Measurements from ENCODE around the gene LRP1B. TPM values are rescaled to one million over a fixed set of nuclear protein-coding genes. Genes with fewer than 3 reads are reported as not detected.

The LRP1B gene
- total RNA-seq, 2 donors from 2014 or later, result 0.52 to 3.0 TPM

DNA sequence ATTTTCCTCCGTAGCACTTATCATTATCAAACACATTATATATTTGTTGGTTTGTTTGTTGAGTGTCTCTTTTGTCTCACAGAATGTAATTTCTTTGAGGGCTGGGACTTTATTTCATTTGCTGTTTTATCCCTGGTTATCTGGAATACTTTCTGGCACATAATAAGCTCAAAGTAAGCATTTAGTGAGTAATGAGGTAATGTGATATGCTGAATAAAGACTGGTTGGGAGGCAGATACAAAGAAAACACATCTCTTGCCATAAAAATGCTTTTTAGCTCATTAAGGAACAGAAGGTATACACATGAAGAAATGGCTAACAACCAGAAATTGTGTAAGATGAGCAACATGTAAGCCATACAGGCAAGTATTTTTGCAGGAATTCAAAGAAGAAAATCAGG, 1411.8 kb downstream of the LRP1B start:
- H3K27me3 ChIP-seq, result no peaks in the 10 kb centered on the region
- ATAC-seq (no peak), DNase-seq (no peak)
- no peaks in the 10 kb centered on the region for H3K36me3 ChIP-seq (replicated peaks in 1 of 2; ENCODE audit: insufficient read depth in 1 of 2, low read depth in 2 of 2)
- no peak overlapping the region for H3K4me3 ChIP-seq
- H3K27ac ChIP-seq, result no peak overlapping the region
- no peaks in the 10 kb centered on the region for H3K4me1 ChIP-seq
- H3K9me3 ChIP-seq, result no peaks in the 10 kb centered on the region
- no peak for TF ChIP-seq CTCF (IDR thresholded peaks at IDR 0.05)
- no peak for TF ChIP-seq POLR2A (IDR thresholded peaks at IDR 0.05)
- intact Hi-C loops (cut with DNase I), result no loop called here
- 29 to 35% methylated on average over 1 of the region's 1 CpG for WGBS, 2 donors

GRCh38 chr2:140717481-140717880, 1413.3 kb downstream of the LRP1B start:
- Histone ChIP-seq H3K27me3 (no peaks in the 10 kb centered on the region), H3K4me1 (no peaks in the 10 kb centered on the region), H3K4me3 (no peak overlapping the region), H3K27ac (no peak overlapping the region), H3K36me3 (replicated peaks in 1 of 2; ENCODE audit: insufficient read depth in 1 of 2, low read depth in 2 of 2) (no peaks in the 10 kb centered on the region), H3K9me3 (no peaks in the 10 kb centered on the region)
- ATAC-seq (no peak), DNase-seq (no peak)
- intact Hi-C loops (cut with DNase I), result no loop called here
- TF ChIP-seq POLR2A (IDR thresholded peaks at IDR 0.05) (no peak), CTCF (IDR thresholded peaks at IDR 0.05) (no peak)
- WGBS, 2 donors, result 66 to 67% methylated on average over 2 of the region's 2 CpGs

DNA sequence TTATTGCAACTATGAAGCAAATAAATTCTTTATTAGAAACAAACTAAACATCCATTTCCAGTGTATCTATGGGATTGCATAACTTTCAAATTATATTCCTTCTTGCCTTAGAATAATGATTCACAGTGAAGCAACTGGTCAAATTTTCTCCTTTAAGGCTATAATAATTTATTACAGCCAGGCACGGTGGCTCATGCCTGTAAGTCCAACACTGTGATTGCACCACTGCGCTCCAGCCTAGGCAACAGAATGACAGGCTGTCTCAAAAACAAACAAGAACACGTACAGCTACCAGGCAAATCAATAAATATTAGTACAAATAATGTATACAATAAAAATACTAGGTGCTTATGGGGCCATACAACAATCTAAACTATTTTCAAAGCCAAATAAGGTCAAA, 1416.2 kb downstream of the LRP1B start:
- Histone ChIP-seq H3K36me3 (replicated peaks in 1 of 2; ENCODE audit: insufficient read depth in 1 of 2, low read depth in 2 of 2) (no peaks in the 10 kb centered on the region), H3K27me3 (no peaks in the 10 kb centered on the region), H3K27ac (no peak overlapping the region), H3K9me3 (no peaks in the 10 kb centered on the region), H3K4me3 (no peak overlapping the region), H3K4me1 (no peaks in the 10 kb centered on the region)
- ATAC-seq (no peak), DNase-seq (no peak)
- TF ChIP-seq CTCF (IDR thresholded peaks at IDR 0.05) (no peak), POLR2A (IDR thresholded peaks at IDR 0.05) (no peak)
- 21 to 25% methylated on average over 3 of the region's 3 CpGs for WGBS, 2 donors
- intact Hi-C loops (cut with DNase I), result no loop called here

- no peak for ATAC-seq
- H3K36me3 ChIP-seq (replicated peaks in 1 of 2; ENCODE audit: insufficient read depth in 1 of 2, low read depth in 2 of 2), result no peaks in the 10 kb centered on the region
- DNase-seq, result no peak
- no peak overlapping the region for H3K27ac ChIP-seq
- intact Hi-C loops (cut with DNase I), result no loop called here
- no peaks in the 10 kb centered on the region for H3K27me3 ChIP-seq
- no peaks in the 10 kb centered on the region for H3K4me1 ChIP-seq
- no peak overlapping the region for H3K4me3 ChIP-seq
- 68 to 70% methylated on average over 3 of the region's 3 CpGs for WGBS, 2 donors
- no peaks in the 10 kb centered on the region for H3K9me3 ChIP-seq
- TF ChIP-seq POLR2A (IDR thresholded peaks at IDR 0.05) (no peak), CTCF (IDR thresholded peaks at IDR 0.05) (no peak)
Observed at GRCh38 chr2:140711867-140712266, 1418.9 kb downstream of the LRP1B start.

GRCh38 chr2:140701726-140702125, 1429.1 kb downstream of the LRP1B start:
- TF ChIP-seq CTCF (IDR thresholded peaks at IDR 0.05), result no peak
- no peak for TF ChIP-seq POLR2A (IDR thresholded peaks at IDR 0.05)
- H3K4me1 ChIP-seq, result no peaks in the 10 kb centered on the region
- no peak overlapping the region for H3K27ac ChIP-seq
- no peaks in the 10 kb centered on the region for H3K9me3 ChIP-seq
- whole genome bisulfite sequencing, 2 donors, result 70 to 82% methylated on average over 5 of the region's 5 CpGs
- no peaks in the 10 kb centered on the region for H3K36me3 ChIP-seq (replicated peaks in 1 of 2; ENCODE audit: insufficient read depth in 1 of 2, low read depth in 2 of 2)
- ATAC-seq, result no peak
- no peak for DNase-seq
- intact Hi-C loops (cut with DNase I), result no loop called here
- H3K4me3 ChIP-seq, result no peak overlapping the region
- H3K27me3 ChIP-seq, result no peaks in the 10 kb centered on the region
